ENCODE measurements around the gene TMEM151B.

Gene TMEM151B

DNA sequence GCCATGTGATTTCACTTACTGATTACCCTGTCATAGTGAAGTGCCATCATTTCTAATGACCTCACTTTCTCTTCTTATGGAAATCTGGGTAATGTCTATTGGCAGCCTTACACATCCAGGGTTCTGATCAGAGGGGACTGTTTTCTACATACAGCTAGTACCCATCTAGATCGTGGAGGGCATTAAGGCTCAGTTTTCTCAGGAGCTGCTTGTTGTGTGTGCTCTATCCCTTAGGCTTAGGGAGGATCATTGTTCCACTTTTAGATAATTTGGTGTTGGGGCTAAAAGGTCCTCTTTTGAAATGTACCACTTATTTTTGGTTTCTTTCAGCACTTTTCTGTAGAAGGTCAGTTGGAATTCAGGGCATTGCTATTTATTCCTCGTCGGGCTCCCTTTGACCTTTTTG, 19.5 kb upstream of the TMEM151B start:
- DNase-seq (ENCODE audit: low spot score), result no peak

DNA sequence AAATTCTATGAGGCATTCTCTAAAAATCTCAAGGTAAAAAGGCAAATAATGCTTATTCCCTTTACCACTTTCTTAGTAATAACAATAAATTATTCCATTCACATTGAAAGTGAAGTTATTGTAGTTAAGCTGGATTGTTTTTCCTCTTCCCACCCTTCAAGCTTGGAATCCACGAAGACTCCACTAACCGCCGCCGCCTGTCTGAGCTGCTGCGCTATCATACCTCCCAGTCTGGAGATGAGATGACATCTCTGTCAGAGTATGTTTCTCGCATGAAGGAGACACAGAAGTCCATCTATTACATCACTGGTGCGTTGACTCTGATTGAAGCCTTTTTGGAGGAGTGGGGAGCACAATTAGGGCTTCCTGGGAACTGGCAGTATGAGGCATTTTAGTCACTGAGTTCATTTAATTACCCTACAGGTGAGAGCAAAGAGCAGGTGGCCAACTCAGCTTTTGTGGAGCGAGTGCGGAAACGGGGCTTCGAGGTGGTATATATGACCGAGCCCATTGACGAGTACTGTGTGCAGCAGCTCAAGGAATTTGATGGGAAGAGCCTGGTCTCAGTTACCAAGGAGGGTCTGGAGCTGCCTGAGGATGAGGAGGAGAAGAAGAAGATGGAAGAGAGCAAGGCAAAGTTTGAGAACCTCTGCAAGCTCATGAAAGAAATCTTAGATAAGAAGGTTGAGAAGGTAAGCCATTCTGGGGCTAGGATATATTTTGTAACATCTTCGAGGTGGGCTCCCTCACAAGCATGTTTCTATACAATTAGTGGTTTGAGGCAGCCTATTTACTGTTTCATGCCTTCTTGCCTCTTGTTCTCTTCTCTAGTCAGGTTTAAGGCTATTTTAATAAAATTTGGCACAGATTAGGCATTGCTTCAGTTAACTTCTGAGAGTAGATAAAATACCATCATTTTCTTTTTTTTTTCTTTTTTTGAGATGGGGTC, 18.4 kb upstream of the TMEM151B start:
- DNase-seq (ENCODE audit: low spot score), result no peak

DNA sequence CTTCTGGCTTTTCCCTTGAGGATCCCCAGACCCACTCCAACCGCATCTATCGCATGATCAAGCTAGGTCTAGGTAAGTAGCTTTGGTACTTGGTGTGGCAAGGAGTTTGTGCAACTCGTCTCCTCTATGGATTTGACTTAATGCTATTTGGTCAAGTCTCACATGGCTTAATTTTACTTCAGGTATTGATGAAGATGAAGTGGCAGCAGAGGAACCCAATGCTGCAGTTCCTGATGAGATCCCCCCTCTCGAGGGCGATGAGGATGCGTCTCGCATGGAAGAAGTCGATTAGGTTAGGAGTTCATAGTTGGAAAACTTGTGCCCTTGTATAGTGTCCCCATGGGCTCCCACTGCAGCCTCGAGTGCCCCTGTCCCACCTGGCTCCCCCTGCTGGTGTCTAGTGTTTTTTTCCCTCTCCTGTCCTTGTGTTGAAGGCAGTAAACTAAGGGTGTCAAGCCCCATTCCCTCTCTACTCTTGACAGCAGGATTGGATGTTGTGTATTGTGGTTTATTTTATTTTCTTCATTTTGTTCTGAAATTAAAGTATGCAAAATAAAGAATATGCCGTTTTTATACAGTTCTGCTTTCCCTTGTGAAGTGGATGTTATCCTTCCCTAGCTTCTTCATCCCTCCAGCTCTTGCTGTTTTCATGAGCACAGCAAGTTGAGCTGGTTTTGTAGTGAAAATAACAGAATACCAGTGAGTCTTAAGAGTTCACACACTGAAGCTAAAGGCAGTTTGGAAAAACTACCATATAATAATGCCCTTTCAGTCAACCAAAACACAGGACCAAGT, 16.7 kb upstream of the TMEM151B start:
- no peak for DNase-seq (ENCODE audit: low spot score)

DNA sequence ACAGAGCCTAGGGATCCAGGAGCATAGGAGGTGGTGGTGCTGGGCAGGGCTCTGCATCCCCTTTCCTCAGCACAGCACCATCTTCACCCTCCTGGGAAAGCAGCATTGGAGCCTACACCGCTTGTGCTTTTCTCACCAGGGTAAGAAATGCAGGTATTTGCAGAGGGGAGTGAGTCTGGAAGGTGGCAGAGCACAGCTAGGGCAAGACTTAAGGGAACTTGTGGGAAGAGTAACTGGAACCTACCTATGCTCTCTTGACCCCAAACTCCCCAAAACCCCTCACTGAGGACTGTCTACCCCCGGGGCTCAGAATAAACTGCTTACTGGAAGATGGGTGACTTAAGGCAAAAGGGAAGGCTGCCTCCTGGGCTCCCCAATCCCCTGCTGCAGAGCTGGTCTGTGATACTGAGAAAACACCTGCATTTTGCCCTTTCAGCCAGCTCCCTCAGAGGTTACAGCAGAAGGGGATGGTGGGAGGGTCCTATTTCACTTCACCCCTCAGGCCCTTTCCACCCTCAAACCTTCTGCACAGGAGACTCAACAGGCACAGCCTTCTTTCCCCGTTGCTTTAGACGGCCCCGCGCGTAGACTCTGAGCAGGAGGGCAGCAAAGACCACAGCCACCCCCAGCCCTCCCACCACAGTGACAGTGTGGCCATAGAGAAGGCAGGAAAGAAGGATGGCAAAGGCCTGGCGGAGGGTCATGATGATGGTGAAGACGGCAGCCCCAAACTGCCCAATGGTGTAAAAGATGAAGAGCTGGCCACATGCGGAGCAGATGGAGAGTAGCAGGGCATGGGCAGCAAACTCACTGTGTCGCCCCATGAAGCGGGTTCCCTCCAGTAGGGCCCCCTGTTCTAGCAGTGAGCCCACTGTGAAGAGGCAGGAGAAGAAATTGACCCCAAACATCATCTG, 15.8 kb upstream of the TMEM151B start:
- no peak for DNase-seq (ENCODE audit: low spot score)

DNA sequence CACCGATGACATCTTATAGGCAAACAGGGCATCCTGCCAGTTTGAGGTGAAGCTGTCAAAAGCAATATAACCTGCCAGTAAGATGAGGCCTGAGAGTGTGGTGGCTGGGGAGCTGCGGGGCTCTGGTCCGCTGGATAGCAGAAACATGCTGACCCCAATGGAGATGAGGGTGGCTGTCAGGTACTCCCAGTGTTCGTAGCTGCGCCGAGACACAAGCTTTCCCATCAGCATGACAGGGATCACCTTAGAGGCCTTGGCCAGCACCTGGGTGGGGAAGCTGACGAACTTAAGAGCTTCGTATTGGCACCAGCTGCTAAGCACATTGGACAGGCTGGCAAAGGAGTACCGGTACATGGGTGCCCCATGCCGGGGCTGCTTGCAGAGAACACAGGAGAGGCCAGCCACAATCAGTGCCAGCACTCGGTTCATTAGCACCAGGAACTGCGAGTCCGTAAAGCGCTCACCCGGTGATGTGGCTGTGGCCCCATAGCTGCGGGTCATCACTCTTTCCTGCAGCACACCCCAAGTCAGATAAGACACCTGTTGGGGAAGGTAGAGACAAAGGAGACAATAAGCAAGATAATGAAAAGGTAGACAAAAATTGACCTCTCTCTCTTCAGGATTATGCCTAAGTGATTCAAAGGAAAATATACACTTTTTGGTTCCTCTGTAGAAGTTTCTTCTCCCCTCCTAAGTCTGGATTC, 15.0 kb upstream of the TMEM151B start:
- no peak for DNase-seq (ENCODE audit: low spot score)

DNA sequence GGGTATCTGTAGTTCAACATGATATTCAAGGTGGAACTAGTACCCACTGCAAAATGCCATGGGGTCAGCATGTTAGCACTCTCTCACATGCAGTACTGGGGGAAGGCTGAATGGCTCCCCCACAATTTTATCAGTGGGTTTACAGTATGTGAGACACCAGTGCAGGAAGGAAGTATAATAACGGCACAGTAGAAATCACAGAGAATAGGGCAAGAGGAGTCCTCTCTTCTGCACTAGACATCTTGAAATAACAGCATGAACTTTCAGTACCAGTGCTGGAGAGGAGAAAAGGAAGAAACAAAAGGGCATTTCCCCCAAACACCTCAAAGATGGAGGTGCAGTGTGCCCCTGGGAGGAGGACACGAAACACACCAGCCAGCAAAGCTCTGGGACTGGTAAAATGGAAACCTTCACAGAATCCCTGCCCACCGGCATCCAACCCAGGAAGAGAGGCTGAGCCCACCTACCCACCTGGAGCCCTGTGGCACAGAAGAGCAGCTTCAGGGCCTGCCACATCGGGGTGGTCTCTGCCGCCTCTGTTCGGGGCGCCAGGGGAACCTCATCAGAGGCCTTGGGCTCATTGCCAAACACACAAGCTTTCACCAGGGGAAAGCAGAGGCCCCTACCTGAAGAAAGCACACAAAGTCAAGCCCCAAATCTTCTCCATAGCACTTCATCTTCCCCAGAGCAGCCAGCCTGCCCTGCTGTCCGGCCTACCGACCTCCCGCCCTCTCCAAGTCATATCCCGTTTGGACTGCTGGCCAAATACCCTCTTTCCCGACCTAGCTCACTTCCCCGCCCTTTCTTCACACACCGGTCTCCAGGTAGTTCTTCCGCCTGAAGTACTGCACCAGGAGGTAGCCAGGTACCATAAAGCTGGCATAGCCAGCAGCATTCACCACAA, 14.1 kb upstream of the TMEM151B start:
- no peak for DNase-seq (ENCODE audit: low spot score)

DNA sequence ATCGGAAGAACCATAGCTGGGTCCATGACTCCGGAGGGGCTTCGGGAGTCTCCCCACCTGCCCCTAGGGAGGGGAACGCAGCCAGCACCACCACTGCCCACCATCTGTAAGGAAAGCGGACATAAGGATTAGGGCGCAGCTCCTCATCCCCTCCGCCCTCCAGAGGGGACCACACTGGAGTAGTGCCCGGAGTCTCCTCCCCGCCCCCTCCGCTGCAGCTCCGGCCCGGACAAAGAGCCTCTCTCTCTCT, 13.6 kb upstream of the TMEM151B start:
- no peak for DNase-seq (ENCODE audit: low spot score)

DNA sequence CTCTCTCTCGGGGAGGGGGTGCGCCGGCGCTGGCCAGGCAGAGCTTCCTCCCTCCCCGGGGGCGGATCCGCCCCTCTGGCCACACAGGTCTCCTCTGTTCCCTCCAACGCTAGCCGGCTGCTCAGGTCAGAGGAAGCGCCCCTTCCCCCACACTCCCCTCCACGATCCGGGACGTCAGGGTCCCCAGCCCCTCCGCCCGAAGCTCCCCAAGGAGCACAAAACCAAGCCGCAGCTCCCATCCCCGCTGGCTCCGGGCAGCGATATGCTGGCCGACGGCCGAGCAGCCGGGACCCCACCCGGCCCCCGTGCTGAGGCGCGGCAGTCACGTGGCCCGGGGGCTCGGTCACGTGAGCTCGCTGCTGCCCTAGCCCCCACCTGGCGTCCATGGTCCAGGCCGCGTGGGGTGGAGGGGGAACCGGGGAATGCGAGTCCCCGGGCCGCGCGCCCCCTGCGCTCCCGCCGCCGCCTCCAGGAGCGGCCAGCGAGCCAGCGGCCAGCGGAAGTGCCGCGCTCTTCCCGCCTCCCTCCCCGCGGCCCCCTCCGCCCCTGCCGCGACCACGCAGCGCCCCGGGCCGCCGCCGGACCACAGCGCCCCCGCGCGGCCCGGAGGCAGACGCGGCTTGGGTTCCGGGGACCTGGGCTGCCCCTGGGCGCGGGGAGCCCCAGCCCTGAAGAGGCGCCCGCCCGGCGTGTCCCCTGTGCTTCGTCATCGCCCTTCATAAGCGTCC, 13.1 kb upstream of the TMEM151B start, which contains the start of gene SLC35B2:
TSS of gene SLC35B2 (minus strand) at position 504 of the 728 bp plus-strand sequence. CDS start at position 386, 118 bp downstream.
- peak; percentile 95 for DNase-seq (ENCODE audit: low spot score)

DNA sequence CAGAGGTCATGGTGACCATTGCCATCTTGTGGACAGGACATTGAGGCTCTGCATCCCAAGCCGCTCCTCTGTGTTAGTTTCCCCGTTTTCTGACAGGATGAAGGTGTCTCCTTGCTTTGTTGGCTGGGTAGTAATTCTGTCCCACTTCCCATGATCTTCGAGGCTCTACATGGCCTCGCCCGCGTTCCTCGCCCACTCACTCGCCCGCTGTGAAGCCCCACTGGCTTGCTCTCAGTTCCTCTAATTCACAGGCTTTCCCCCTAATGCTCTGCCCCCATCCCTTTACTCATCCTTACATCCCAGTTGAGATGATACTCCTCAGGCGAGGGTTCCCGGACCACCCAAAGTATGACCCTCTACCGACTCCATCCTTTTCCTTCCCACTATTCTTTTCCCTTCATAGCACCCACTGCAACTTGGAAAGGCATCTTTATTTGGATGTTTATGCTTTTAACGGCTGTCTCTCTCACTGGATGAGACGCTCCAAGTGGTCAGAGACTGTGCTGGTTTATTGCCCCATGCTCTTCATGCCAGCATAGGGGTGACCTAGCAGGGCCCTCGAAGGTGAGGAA, 12.4 kb upstream of the TMEM151B start:
- no peak for DNase-seq (ENCODE audit: low spot score)

DNA sequence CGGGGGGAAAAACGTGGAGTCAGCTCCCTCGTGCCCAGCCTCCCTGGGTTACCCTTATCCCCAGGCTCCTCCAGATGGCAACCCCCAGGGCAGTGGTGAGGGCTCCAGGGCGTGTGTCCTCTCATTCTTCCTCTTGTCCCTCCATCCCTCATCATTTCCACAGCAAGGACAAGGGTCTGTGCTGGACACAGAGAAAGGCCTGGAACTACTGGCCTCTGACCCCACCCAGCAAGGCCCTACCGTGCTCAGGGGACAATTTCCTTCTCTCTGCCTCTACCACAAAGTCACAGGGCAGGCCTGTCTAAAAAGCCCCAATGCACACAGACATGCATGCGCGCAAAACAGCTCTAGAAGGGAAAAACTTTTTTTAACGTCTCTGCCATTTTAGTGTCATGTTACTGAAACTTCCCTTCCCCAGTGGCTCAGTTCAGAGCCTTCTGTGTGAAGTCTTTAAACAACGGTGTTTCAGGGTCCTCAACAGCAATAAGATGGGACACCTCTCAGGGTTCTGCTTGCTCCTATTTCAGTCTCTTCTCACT, 11.9 kb upstream of the TMEM151B start:
- DNase-seq (ENCODE audit: low spot score), result no peak

DNA sequence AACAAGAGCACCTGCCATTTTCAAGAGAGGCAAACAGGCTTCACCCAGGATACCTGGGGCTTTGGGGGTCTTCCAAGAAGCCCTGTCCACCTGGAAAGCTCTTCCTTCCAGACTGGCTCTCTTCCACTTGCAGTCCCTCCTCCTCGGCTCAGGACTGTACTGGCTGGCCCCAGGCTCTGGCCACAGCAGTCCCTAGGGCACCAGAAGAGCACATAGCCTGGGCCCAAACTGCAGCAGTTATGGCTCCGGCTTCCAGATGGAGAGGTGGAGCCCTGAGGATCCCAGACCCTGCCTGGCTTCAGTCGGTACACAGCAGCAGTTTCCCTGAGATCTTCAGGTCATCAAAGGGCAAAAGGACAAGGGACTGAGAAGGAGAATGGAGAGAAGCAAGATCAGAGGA, 11.3 kb upstream of the TMEM151B start:
- no peak for DNase-seq (ENCODE audit: low spot score)

DNA sequence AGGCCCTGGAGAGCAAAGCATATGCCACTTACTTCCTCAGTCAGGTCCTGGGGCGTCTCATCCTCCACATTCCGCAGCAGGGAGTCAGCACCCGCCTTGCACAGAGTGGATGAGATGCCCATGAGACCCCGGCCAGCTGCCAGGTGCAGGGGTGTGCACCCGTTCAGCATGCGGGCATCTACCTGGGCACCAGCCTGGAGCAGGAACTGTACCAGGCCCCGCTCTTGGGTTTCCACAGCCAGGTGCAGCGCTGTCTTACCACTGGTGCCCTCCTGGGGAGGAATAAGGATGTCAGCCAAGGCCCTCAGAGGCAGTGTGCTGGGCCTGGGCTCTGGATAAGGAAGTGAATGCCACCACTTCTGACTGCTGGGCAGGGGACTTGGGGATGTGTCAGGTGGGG, 10.2 kb upstream of the TMEM151B start:
- DNase-seq (ENCODE audit: low spot score), result no peak

DNA sequence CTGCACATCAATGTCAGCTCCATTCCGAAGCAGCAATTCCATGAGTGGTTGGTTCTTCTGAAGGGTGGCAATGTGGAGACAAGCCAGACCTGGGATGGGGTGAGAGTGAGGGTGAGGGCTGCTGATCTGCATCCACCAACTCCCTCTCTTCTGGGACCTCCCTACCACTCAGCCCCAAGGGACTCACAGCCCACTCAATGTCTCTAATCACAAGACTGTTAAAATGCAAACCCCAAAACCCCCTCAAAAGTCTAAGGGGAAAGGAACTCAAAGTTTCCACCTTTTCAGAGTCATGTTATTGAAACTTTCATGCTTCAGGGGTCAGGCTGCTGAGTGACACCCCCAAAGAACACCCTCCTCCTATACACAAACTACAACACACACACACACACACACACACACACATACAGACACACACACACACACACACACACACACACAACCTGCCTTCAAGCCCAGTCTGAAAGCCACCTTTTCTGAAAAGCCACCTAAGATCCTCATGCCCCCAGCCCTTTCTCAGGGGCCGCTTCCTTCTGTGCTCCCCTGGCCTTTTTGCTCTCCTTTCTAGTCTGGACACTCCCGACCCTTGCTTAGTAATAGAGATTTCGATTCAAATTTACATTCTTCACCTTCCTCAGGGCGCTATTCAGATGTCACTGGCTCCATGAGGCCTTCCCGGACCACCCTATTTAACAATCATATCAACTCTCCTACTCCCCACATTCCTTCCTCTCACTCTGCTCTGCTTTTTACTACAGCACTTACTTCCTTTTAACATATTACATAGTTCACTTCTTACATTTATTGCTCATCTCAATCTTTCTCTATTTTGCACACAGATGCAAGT, 9.6 kb upstream of the TMEM151B start:
- DNase-seq (ENCODE audit: low spot score), result no peak

DNA sequence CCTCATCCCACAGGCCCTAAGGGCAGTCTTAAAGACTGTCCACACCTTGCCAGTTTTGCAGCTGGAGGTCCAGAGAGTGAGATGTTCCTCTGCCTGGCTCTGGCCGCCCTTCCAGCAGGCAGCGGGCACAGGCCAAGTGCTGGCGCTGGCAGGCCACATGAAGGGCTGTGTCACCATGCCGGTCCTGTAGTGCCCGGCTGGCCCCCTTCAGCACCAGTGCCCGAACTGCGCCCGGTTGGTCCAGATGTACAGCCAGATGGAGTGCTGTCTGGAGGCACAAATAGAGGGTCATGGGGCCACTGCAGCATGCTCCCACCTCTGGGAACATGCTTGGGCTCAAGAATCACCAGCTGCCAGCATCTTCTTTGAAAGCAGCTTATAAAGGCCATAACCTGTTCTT, 8.7 kb upstream of the TMEM151B start:
- no peak for DNase-seq (ENCODE audit: low spot score)

DNA sequence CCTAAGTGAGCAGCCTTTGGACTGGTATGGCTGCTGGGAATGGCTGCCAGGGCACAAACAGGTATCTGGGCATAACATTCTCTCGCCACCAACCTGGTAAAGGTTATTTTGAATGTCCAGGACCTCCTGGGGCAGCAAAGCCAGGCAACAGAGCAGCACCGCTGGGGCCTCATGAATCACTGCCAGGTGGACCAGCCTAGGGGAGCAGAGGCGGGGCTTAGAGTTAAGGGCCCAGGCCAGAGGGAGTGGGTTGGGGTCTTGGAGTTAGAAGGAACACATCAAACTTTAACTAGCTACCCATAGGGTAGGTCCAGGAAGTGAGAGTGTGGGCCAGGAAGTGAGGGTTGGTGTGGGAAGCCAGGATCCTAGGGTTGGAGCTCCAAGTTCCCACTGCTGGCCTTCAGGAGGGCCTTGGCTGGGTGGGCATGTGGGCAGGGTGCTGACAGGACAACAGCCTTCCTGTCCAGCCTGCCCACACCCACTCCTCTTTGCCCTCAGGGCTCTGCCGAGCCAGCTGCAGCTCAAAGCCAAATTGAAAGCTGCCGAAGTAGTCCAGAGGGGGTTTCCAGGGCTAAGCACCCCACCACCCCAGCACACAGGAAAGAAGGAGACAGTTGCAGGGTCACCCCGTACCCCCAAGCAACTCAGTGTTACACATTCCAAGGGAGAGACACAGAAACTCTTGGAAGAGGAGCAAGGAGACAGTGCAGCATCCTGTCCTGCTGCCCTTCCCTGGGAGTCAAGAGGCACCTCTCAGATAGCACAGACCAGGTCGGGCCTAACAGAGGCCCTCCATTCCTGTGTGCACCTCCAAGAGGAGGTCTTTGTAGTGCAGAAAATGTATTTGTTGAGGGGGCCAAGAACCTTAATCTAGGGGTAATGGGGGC, 7.5 kb upstream of the TMEM151B start:
- no peak for DNase-seq (ENCODE audit: low spot score)

DNA sequence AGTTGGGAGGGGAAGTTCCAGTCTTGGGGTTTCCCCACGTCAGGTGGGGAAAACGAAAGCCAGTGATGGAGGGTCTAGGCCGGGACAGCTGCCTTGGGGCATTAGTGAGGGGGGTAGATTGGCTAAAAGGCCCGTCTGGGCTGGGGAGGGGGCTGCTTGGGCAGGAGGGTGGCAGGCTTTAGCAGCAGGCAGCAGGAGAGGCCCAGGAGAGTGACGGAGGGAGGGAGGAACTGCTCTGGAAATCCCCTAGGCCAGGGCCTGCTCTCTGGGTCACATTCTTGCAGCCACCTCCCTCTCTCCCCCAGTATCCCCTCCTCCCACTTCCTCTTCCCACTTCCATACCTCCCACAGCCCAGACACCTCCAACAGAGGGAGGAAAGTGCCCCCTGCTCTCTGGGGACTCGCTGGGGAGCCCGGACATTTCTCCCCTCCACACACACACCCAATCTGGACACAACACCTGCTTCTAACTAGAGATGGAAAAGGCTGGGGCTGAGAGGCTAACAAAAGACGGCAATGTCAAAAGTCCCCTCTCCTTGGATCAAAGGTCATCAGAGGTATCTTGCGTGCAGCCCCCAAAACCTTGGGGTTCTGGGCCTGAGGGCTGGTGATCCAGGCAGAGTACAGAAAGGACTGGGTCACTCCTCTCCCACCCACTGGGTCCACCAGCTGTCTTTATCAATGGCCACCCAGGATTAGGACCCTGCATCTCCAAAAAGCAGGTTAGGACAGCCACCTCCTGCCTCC, 6.7 kb upstream of the TMEM151B start:
- DNase-seq (ENCODE audit: low spot score), result no peak
